GM12801 (cell line): Measurements from ENCODE around the gene INPP5A.

Experiments
- TF ChIP-seq, protein P1 (sequence below): IDR thresholded peaks from one replicate; pipeline ENCODE4 v1.5.1; 2011; ENCODE audit warnings: control low read depth; ENCODE audit not compliant: insufficient read length; ENCODE audit errors: extremely low read depth

INPP5A gene

DNA sequence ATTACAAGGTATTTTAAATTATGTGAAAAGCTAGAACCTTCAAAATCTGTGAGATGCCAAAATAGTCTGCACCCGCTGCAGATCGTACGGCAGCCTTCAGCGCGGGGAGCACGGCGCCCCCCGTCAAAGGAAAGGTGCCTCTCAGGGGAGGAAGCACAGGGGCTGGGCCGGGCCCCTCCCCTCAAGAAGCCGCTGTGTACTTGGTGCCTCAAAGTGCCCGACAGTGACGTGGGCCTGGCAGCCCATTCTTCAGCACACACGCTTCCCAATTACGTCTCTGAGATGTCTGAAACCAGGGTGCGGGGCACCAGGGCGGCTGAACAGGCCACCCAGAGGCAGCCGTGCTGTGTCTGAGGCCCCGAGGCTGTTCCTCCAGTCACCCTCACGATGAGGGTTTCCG is 116.1 kb downstream of the INPP5A start:
- TF ChIP-seq, protein P1, sequence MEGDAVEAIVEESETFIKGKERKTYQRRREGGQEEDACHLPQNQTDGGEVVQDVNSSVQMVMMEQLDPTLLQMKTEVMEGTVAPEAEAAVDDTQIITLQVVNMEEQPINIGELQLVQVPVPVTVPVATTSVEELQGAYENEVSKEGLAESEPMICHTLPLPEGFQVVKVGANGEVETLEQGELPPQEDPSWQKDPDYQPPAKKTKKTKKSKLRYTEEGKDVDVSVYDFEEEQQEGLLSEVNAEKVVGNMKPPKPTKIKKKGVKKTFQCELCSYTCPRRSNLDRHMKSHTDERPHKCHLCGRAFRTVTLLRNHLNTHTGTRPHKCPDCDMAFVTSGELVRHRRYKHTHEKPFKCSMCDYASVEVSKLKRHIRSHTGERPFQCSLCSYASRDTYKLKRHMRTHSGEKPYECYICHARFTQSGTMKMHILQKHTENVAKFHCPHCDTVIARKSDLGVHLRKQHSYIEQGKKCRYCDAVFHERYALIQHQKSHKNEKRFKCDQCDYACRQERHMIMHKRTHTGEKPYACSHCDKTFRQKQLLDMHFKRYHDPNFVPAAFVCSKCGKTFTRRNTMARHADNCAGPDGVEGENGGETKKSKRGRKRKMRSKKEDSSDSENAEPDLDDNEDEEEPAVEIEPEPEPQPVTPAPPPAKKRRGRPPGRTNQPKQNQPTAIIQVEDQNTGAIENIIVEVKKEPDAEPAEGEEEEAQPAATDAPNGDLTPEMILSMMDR, result no peak

DNA sequence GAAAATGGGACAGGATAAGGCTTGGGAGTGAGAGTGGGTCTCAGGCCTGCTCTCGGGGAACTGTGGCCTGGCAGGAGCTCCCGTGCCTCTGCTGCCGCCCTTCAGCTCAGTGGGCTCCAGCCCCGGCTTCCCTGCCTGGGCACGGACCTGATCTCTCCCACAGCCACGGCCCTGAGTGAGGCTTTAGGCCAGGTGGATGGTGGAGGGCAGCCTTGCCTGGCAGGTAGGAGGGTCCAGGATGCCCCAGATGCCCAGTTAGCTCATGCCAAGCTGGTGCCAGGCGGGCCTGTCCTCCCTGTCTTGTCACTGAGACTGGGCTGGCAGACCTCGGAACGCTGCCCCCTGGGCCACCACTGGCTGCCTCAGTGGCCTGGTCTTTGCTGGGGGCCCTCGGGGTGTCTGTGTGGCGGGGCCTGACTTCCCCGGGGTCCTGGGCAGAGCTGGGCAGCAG is 116.6 kb downstream of the INPP5A start:
- TF ChIP-seq, protein P1, result no peak

GRCh38 chr10:132654708-132655661 is 117.4 kb downstream of the INPP5A start:
- TF ChIP-seq, protein P1, result no peak

- TF ChIP-seq, protein P1, result no peak
Observed at GRCh38 chr10:132655735-132656134, 118.1 kb downstream of the INPP5A start.

GRCh38 chr10:132656283-132657126 is 118.9 kb downstream of the INPP5A start:
- TF ChIP-seq, protein P1, result no peak

DNA sequence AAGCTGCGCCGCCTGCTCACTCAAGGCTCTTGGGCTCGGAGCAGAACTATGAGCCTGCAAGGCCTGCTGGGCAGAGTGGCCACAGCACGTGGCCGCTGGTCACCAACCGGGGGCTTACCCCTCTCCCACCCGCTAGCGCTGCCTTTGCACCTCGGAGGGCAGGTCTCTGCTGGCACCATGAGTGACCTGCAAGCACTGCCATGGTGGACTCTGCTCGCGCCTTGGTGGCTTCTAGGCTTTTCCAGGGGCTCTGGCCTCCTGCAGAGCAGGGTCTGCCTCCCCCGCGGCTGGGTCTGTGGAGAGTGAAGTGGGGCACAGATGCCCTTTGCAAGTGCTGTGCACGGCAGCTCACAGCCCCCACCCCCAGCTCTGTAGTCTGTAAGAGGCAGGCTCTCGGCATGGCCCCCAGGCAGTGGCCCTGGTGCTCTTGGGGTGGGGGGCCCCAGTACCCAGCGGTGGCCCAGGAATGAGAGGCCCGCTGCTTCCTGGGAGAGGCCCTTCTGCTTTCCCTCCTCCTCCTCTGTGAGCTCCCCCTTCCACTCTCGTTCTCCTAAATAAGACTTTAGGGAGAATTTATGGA is 119.6 kb downstream of the INPP5A start:
- TF ChIP-seq, protein P1, result no peak

DNA sequence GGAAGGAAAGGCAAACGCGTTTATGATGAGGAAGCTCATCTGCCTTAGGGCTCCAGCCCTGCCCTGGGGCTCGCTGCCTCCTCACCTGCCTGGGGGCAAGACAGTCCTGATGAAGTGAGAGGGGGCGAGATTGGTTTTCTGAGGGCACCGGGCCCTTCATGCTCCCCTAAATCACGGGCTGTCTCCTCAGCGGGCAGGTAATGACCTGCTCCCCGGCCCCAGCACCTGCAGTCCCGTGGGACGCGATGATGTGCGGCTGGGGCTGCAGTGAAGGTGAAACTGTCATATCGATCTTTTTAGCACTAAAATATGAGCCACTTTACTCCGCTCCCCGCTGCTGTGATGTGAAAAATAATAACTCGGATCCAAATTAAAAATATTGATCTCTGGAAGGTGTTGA is 120.2 kb downstream of the INPP5A start:
- TF ChIP-seq, protein P1, result no peak
